ENCODE measurements around the gene PATE3. TPM values are rescaled to one million over a fixed set of nuclear protein-coding genes. Genes with fewer than 3 reads are reported as not detected.

PATE3 gene
- total RNA-seq, 4 donors from 2014 or later, result not detected

GRCh38 chr11:125763483-125763882 lies 24.4 kb upstream of the PATE3 start:
- ATAC-seq (ENCODE audit: low FRiP score) (no peak), DNase-seq (ENCODE audit: low spot score) (no peak)
- TF ChIP-seq CTCF (IDR thresholded peaks at IDR 0.05), result no peak

GRCh38 chr11:125766251-125766650 lies 21.7 kb upstream of the PATE3 start:
- ATAC-seq (ENCODE audit: low FRiP score) (no peak), DNase-seq (ENCODE audit: low spot score) (no peak)
- TF ChIP-seq CTCF (IDR thresholded peaks at IDR 0.05), result no peak

- DNase-seq (ENCODE audit: low spot score) (no peak), ATAC-seq (ENCODE audit: low FRiP score) (peak; percentile 28)
- no peak for TF ChIP-seq CTCF (IDR thresholded peaks at IDR 0.05)
Measured at GRCh38 chr11:125768336-125769046, 19.4 kb upstream of the PATE3 start.

GRCh38 chr11:125770583-125770982 lies 17.3 kb upstream of the PATE3 start:
- no peak for DNase-seq (ENCODE audit: low spot score)
- no peak for ATAC-seq (ENCODE audit: low FRiP score)
- TF ChIP-seq CTCF (IDR thresholded peaks at IDR 0.05), result no peak

- TF ChIP-seq CTCF (IDR thresholded peaks at IDR 0.05), result no peak
- no peak for DNase-seq (ENCODE audit: low spot score)
- peak; percentile 78 for ATAC-seq (ENCODE audit: low FRiP score)
Measured at GRCh38 chr11:125772834-125773505, 15.0 kb upstream of the PATE3 start.

- ATAC-seq (ENCODE audit: low FRiP score) (peak; percentile 31), DNase-seq (ENCODE audit: low spot score) (no peak)
- no peak for TF ChIP-seq CTCF (IDR thresholded peaks at IDR 0.05)
Measured at GRCh38 chr11:125773516-125773915, 14.4 kb upstream of the PATE3 start.

- ATAC-seq (ENCODE audit: low FRiP score), result no peak
- no peak for TF ChIP-seq CTCF (IDR thresholded peaks at IDR 0.05)
Measured at GRCh38 chr11:125777309-125777708, 10.6 kb upstream of the PATE3 start.

More at GRCh38 chr11:125777309-125777708, 10.6 kb upstream of the PATE3 start:
- DNase-seq (ENCODE audit: low spot score), result no peak

Data from omental fat pad (tissue), 4 donors.